Mesangial cell (primary cell): ENCODE measurements around the gene GALNT3. TPM values are rescaled to one million over a fixed set of nuclear protein-coding genes. Genes with fewer than 3 reads are reported as not detected.

Experiments used
- total RNA-seq: library from RNA; depleted of rRNA; stranded (reverse); fragments of >200 nt; gene quantifications from 2 replicates; pipeline ENCODE4 v1.2.3, GENCODE V29; 2015

Gene GALNT3
- total RNA-seq = 16.4 and 21.2 TPM in 2 replicates

GRCh38 chr2:165793779-165794535 is at the start of gene GALNT3:
Gene GALNT3, minus strand, starts transcription at chr2:165794247. Its CDS starts 23,547 bp downstream, at chr2:165770700.

Other genes with a start within 250 kb of the GALNT3 start
- 14.6 and 15.5 TPM in 2 replicates for gene TTC21B, start 159.5 kb upstream of the GALNT3 start, total RNA-seq